OCI-LY3 (cell line): ENCODE data around the gene RFTN1.

Source experiments
- H2AFZ ChIP-seq: fragments of 200-600, 300-600 bp; shearing (Covaris generic); 2 replicates; pipeline ENCODE4 v1.6.0; 2014; ENCODE audit warnings: antibody characterized with exemption, low read depth, low read length
- H3K27ac ChIP-seq: fragments of 200-600, 300-600 bp; sonication (generic); 2 replicates; pipeline ENCODE4 v1.5.1; 2014; ENCODE audit warnings: mild to moderate bottlenecking, low read length, moderate library complexity, mixed read lengths
- H3K27me3 ChIP-seq: fragments of 200-600, 300-600 bp; sonication (generic); 2 replicates; pipeline ENCODE4 v1.6.1; 2014; ENCODE audit warnings: low read depth, low read length, mixed read lengths
- H3K36me3 ChIP-seq: fragments of 200-600, 300-600 bp; sonication (generic); replicated peaks from 2 replicates; pipeline ENCODE3; 2014; ENCODE audit warnings: low read depth, low read length, mixed read lengths
- H3K4me1 ChIP-seq: fragments of 300-600, 200-600 bp; sonication (generic); 2 replicates; pipeline ENCODE4 v1.6.1; 2014; ENCODE audit warnings: low read length, mixed read lengths
- H3K4me2 ChIP-seq: fragments of 200-600, 300-600 bp; sonication (generic); 2 replicates; pipeline ENCODE4 v1.6.1; 2014; ENCODE audit warnings: low read length, mixed read lengths
- H3K4me3 ChIP-seq: fragments of 300-600, 200-600 bp; sonication (generic); 2 replicates; pipeline ENCODE4 v1.5.1; 2014; ENCODE audit warnings: antibody characterized with exemption, mild to moderate bottlenecking, low read length, moderate library complexity
- H3K79me2 ChIP-seq: fragments of 300-600, 200-600 bp; shearing (Covaris generic); 2 replicates; pipeline ENCODE4 v1.6.1; 2014; ENCODE audit warnings: mild to moderate bottlenecking, low read length, mixed read lengths
- H3K9ac ChIP-seq: fragments of 300-600, 200-600 bp; shearing (Covaris generic); 2 replicates; pipeline ENCODE4 v1.6.0; 2014; ENCODE audit warnings: mild to moderate bottlenecking, low read length, moderate library complexity
- H3K9me3 ChIP-seq: fragments of 200-600, 300-600 bp; shearing (Covaris generic); 2 replicates; pipeline ENCODE4 v1.6.1; 2014; ENCODE audit warnings: low read length, mixed read lengths; ENCODE audit not compliant: insufficient read depth
- H4K20me1 ChIP-seq: fragments of 200-600, 300-600 bp; sonication (generic); 2 replicates; pipeline ENCODE4 v1.6.1; 2016; ENCODE audit warnings: low read length, mixed read lengths; ENCODE audit not compliant: insufficient read depth
- CTCF ChIP-seq: fragments of 200-600, 300-600 bp; sonication (generic); IDR thresholded peaks from 2 replicates; pipeline ENCODE4 v1.5.1; 2014; ENCODE audit warnings: antibody characterized with exemption, low read length, low read depth
- EZH2phosphoT487 ChIP-seq: fragments of 200-600 bp; shearing (Covaris generic); IDR thresholded peaks from 2 replicates; pipeline ENCODE4 v1.6.1; 2018; ENCODE audit warnings: antibody characterized with exemption, mixed run types, low read depth

RFTN1 gene

GRCh38 chr3:16323737-16324136 lies 189.8 kb downstream of the RFTN1 start:
- H2AFZ ChIP-seq: no peak overlapping the region
- H3K9me3 ChIP-seq: no peaks in the 10 kb centered on the region
- TF ChIP-seq CTCF: no peak
- TF ChIP-seq EZH2phosphoT487: no peak
- peaks cover 13% of the 10 kb centered on the region for H3K4me1 ChIP-seq
- no peak overlapping the region for H3K4me3 ChIP-seq
- no peak overlapping the region for H3K4me2 ChIP-seq
- H3K27ac ChIP-seq: no peak overlapping the region
- H3K27me3 ChIP-seq: no peaks in the 10 kb centered on the region
- H3K9ac ChIP-seq: no peak overlapping the region
- peaks cover 74% of the 10 kb centered on the region for H3K36me3 ChIP-seq
- H3K79me2 ChIP-seq: peaks cover 17% of the 10 kb centered on the region; the same call in 1 of the 2 replicates
- peaks cover 43% of the 10 kb centered on the region for H4K20me1 ChIP-seq

GRCh38 chr3:16322189-16322588 lies 191.3 kb downstream of the RFTN1 start:
- H3K27ac ChIP-seq: no peak overlapping the region
- H3K9me3 ChIP-seq: no peaks in the 10 kb centered on the region
- peaks cover 23% of the 10 kb centered on the region for H3K4me1 ChIP-seq
- no peaks in the 10 kb centered on the region for H3K27me3 ChIP-seq
- H3K36me3 ChIP-seq: peaks cover 84% of the 10 kb centered on the region
- H3K4me3 ChIP-seq: no peak overlapping the region
- no peak overlapping the region for H3K9ac ChIP-seq
- TF ChIP-seq CTCF (no peak), EZH2phosphoT487 (no peak)
- peaks cover 43% of the 10 kb centered on the region for H4K20me1 ChIP-seq
- H2AFZ ChIP-seq: no peak overlapping the region
- peaks cover 24% of the 10 kb centered on the region for H3K79me2 ChIP-seq
- H3K4me2 ChIP-seq: no peak overlapping the region

GRCh38 chr3:16320711-16321110 lies 192.8 kb downstream of the RFTN1 start:
- no peak overlapping the region for H3K4me3 ChIP-seq
- H3K27me3 ChIP-seq: no peaks in the 10 kb centered on the region
- no peak overlapping the region for H3K4me2 ChIP-seq
- no peak overlapping the region for H2AFZ ChIP-seq
- peaks cover 42% of the 10 kb centered on the region for H4K20me1 ChIP-seq
- no peaks in the 10 kb centered on the region for H3K9me3 ChIP-seq
- TF ChIP-seq CTCF (no peak), EZH2phosphoT487 (no peak)
- H3K9ac ChIP-seq: no peak overlapping the region
- no peak overlapping the region for H3K27ac ChIP-seq
- H3K79me2 ChIP-seq: peaks cover 20% of the 10 kb centered on the region
- H3K4me1 ChIP-seq: peaks cover 23% of the 10 kb centered on the region
- H3K36me3 ChIP-seq: peaks cover 85% of the 10 kb centered on the region

GRCh38 chr3:16319723-16320122 lies 193.8 kb downstream of the RFTN1 start:
- H3K36me3 ChIP-seq: peaks cover 81% of the 10 kb centered on the region
- H3K4me3 ChIP-seq: no peak overlapping the region
- no peak overlapping the region for H3K27ac ChIP-seq
- H3K27me3 ChIP-seq: no peaks in the 10 kb centered on the region
- H3K9me3 ChIP-seq: no peaks in the 10 kb centered on the region
- peaks cover 23% of the 10 kb centered on the region for H3K4me1 ChIP-seq
- no peak overlapping the region for H3K9ac ChIP-seq
- no peak overlapping the region for H2AFZ ChIP-seq
- H4K20me1 ChIP-seq: peaks cover 34% of the 10 kb centered on the region
- H3K79me2 ChIP-seq: peaks cover 20% of the 10 kb centered on the region
- H3K4me2 ChIP-seq: no peak overlapping the region
- TF ChIP-seq CTCF (no peak), EZH2phosphoT487 (no peak)
